AG04450 (cell line): Measurements from ENCODE around the gene TMEM100. TPM values are rescaled to one million over a fixed set of nuclear protein-coding genes. Genes with fewer than 3 reads are reported as not detected.

Experiments used
- CTCF ChIA-PET: fragments of 300-600, 350-600 bp; formaldehyde crosslinking; extraction: SDS; loops from one replicate; lab custom pipeline; 2022; ENCODE audit warnings: antibody characterized with exemption, inconsistent platforms; lab: Charles Lee
- POLR2A ChIA-PET: fragments of 350-600 bp; formaldehyde crosslinking; extraction: SDS; loops from one replicate; lab custom pipeline; 2021; ENCODE audit warnings: antibody characterized with exemption, inconsistent platforms; lab: Yijun Ruan, JAX
- DNase-seq: peaks from one replicate; pipeline ENCODE4 v3.0.0-alpha.2; 2011; ENCODE audit warnings: low read depth, low spot score
- H3K27ac ChIP-seq: one replicate; pipeline ENCODE4 v1.5.1; 2012; ENCODE audit warnings: low read depth, low read length, control low read depth
- H3K27me3 ChIP-seq: one replicate; pipeline ENCODE4 v1.6.0; 2012; ENCODE audit warnings: low read length; ENCODE audit not compliant: control insufficient read depth, insufficient read depth
- H3K4me3 ChIP-seq: 2 replicates; pipeline ENCODE4 v1.5.1; 2011; ENCODE audit warnings: mild to moderate bottlenecking, low read depth, low read length, control low read depth
- H3K9me3 ChIP-seq: 2 replicates; pipeline ENCODE4 v1.5.1; 2012; ENCODE audit warnings: low read length; ENCODE audit not compliant: control insufficient read depth, insufficient read depth
- CTCF ChIP-seq: IDR thresholded peaks from 2 replicates; pipeline ENCODE4 v1.5.1; 2011; ENCODE audit warnings: low read depth, low read length, control low read depth, inconsistent platforms
- polyA plus RNA-seq: library from polyadenylated mRNA; depleted of rRNA; stranded (reverse); fragments of >200 nt; gene quantifications from 2 replicates; pipeline ENCODE4 v1.2.3, GENCODE V29; 2011

Gene TMEM100
- polyA plus RNA-seq, 1 experiment, result 0.63 TPM

GRCh38 chr17:55768936-55769624 is 46.4 kb upstream of the TMEM100 start:
- H3K4me3 ChIP-seq, result no peak overlapping the region
- ChIA-PET POLR2A (no interaction called here), CTCF (interaction anchor here (1.1 to 8.2 kb wide), 14 partner anchors 13 to 255 kb away, joined by 3 to 242 read pairs (median 18); partner anchors contain the start of genes PCTP and TMEM100)
- peak overlapping the region; percentile 78 for H3K27ac ChIP-seq
- H3K27me3 ChIP-seq, result no peaks in the 10 kb centered on the region
- no peak for TF ChIP-seq CTCF
- DNase-seq, result no peak
- H3K9me3 ChIP-seq, result no peaks in the 10 kb centered on the region; the same call in 1 of the 2 replicates

GRCh38 chr17:55765472-55765871 is 42.8 kb upstream of the TMEM100 start:
- DNase-seq, result no peak
- no peak for TF ChIP-seq CTCF
- CTCF ChIA-PET, result interaction anchor here (2.6 kb wide), 1 partner anchor 239 kb away, joined by 11 read pairs; no protein-coding TSS in a partner anchor
- H3K27ac ChIP-seq, result no peak overlapping the region
- H3K27me3 ChIP-seq, result no peaks in the 10 kb centered on the region
- H3K4me3 ChIP-seq, result no peak overlapping the region
- POLR2A ChIA-PET, result no interaction called here
- no peaks in the 10 kb centered on the region; the same call in 1 of the 2 replicates for H3K9me3 ChIP-seq

- Histone ChIP-seq H3K27me3 (no peaks in the 10 kb centered on the region), H3K27ac (no peak overlapping the region), H3K9me3 (no peaks in the 10 kb centered on the region; the same call in 1 of the 2 replicates), H3K4me3 (no peak overlapping the region)
- ChIA-PET POLR2A (no interaction called here), CTCF (interaction anchor here (2.6 kb wide), 1 partner anchor 238 kb away, joined by 11 read pairs; no protein-coding TSS in a partner anchor)
- TF ChIP-seq CTCF, result no peak
- DNase-seq, result no peak
These were observed 41.9 kb upstream of the TMEM100 start for GRCh38 chr17:55764610-55765009.

- no peak for DNase-seq
These were observed 41.2 kb upstream of the TMEM100 start for GRCh38 chr17:55763856-55764255.

More at GRCh38 chr17:55763856-55764255, 41.2 kb upstream of the TMEM100 start:
- ChIA-PET POLR2A (no interaction called here), CTCF (interaction anchor here (2.6 kb wide), 1 partner anchor 238 kb away, joined by 11 read pairs; no protein-coding TSS in a partner anchor)
- Histone ChIP-seq H3K4me3 (no peak overlapping the region), H3K9me3 (no peaks in the 10 kb centered on the region; the same call in 1 of the 2 replicates), H3K27ac (no peak overlapping the region), H3K27me3 (no peaks in the 10 kb centered on the region)
- no peak for TF ChIP-seq CTCF
